ENCODE results near the gene ANXA11. TPM values are rescaled to one million over a fixed set of nuclear protein-coding genes. Genes with fewer than 3 reads are reported as not detected.

The ANXA11 gene
- total and polyA plus RNA-seq, 2 donors (not counting 1 experiment from before 2014, with no cell fraction given), result 124 to 206 TPM

DNA sequence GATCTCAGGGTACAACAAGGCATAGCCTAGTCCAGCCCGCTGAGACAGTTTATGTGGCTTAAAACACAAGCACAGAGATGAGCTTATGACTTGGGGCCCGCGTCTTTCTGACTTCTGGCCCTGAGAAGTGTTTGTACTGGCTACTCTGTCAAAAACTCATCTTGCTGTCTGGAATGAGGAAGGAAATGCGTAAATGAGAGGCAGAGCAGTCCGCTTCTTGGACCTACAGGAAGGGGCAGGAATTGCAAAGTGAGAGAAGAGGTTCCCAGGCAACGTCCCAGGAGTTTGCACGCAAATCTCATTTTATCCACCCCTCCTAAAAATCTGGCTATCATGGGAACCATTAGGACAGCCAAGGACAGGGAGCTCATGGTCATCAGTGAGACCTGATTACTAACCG is 5.5 kb downstream of the ANXA11 start:
- H2AFZ ChIP-seq (ENCODE audit: low read length), result no peak overlapping the region
- H3K9me3 ChIP-seq (ENCODE audit: control insufficient read depth, insufficient read depth, low read depth, low read length), result no peaks in the 10 kb centered on the region
- H3K4me1 ChIP-seq (ENCODE audit: control insufficient read depth, extremely low read depth, insufficient read depth, low read length), result peaks cover 27% of the 10 kb centered on the region
- peak overlapping the region; percentile 95 for H3K27ac ChIP-seq (ENCODE audit: insufficient read depth, low read length)
- peak overlapping the region; percentile 67 for H3K4me2 ChIP-seq (ENCODE audit: extremely low read depth, insufficient read depth, low read length)
- H3K79me2 ChIP-seq (ENCODE audit: control insufficient read depth, insufficient read depth, low read length), result peaks cover 100% of the 10 kb centered on the region
- peak; percentile 39 to 73 for DNase-seq (ENCODE audit: low read depth in 2 of 2)
- H3K9ac ChIP-seq (ENCODE audit: insufficient read depth, low read length), result peak overlapping the region; percentile 21
- peaks cover 7% of the 10 kb centered on the region for H3K36me3 ChIP-seq (ENCODE audit: control insufficient read depth, insufficient read depth, low read length)
- H4K20me1 ChIP-seq (ENCODE audit: control insufficient read depth, extremely low read depth, insufficient read depth, low read length), result peaks cover 5% of the 10 kb centered on the region
- TF ChIP-seq CTCF (conservative IDR thresholded peaks at IDR 0.05 in 1 of 2, IDR thresholded peaks at IDR 0.05 in 1 of 2; ENCODE audit: low read depth in 1 of 2, low read length in 2 of 2) (peak in 1 of 2 donors; percentile 37), EZH2 (IDR thresholded peaks at IDR 0.05; ENCODE audit: low read length, missing control alignments) (no peak)
- peak overlapping the region in 2 of 4 experiments; percentile 19 to 20 for H3K4me3 ChIP-seq (replicated peaks in 1 of 4; ENCODE audit: control extremely low read depth in 1 of 4, insufficient read depth in 1 of 4, low read depth in 3 of 4, low read length in 4 of 4)
- H3K27me3 ChIP-seq (ENCODE audit: control insufficient read depth, insufficient read depth, low read length), result no peaks in the 10 kb centered on the region

DNA sequence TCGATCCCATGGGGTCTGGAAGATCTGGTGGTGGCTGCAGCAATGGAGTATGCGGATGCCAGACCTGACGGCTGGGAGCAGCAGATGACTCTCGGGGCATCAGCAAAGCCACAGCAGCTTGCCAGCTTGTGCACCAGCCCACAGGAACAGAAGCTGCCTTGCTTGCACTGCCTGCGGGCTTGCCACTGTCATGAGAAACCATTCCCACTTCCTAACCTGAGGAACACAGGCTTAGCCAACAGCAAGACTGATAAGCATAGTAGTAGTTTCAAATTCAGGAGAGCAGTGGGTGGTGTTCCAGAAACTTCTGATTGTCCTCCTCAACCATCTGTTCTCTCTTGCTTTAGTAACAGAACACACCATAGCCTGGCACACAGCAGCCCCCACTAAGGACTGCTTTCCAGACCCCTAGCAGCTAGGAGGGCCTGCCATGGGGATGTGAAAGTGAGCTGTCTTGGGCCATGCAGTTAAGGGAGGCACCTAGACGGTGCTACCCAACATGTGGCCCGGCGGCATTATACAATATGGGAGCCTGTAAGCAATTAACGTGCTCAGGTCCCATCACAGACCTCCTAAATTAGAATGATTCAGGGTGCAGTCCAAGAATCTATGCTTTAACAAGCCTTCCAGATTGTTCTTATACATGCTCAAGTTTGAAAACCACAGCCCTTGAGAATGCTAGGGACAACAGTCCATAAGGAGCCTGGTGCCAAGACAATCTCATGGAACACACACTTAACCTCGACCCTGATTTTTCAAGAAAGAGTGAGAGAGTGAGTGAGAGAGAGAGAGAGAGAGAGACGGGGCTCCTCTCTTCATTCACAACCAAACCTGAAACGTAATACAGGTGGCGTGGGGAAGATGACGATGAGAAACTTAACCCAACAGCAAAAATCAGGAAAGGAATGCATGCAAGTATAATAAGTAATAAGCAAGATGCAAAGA is 7.1 kb downstream of the ANXA11 start:
- TF ChIP-seq CTCF (conservative IDR thresholded peaks at IDR 0.05 in 1 of 2, IDR thresholded peaks at IDR 0.05 in 1 of 2; ENCODE audit: low read depth in 1 of 2, low read length in 2 of 2) (no peak), EZH2 (IDR thresholded peaks at IDR 0.05; ENCODE audit: low read length, missing control alignments) (no peak)

GRCh38 chr10:80196950-80197315 is 8.4 kb downstream of the ANXA11 start:
- Histone ChIP-seq H3K27ac (ENCODE audit: insufficient read depth, low read length) (no peak overlapping the region), H2AFZ (ENCODE audit: low read length) (no peak overlapping the region), H3K27me3 (ENCODE audit: control insufficient read depth, insufficient read depth, low read length) (no peaks in the 10 kb centered on the region), H3K9me3 (ENCODE audit: control insufficient read depth, insufficient read depth, low read depth, low read length) (no peaks in the 10 kb centered on the region), H3K4me2 (ENCODE audit: extremely low read depth, insufficient read depth, low read length) (no peak overlapping the region), H3K4me1 (ENCODE audit: control insufficient read depth, extremely low read depth, insufficient read depth, low read length) (peaks cover 20% of the 10 kb centered on the region), H3K79me2 (ENCODE audit: control insufficient read depth, insufficient read depth, low read length) (peaks cover 99% of the 10 kb centered on the region), H3K36me3 (ENCODE audit: control insufficient read depth, insufficient read depth, low read length) (peaks cover 7% of the 10 kb centered on the region), H3K9ac (ENCODE audit: insufficient read depth, low read length) (no peak overlapping the region), H4K20me1 (ENCODE audit: control insufficient read depth, extremely low read depth, insufficient read depth, low read length) (peaks cover 5% of the 10 kb centered on the region), H3K4me3 (replicated peaks in 1 of 4; ENCODE audit: control extremely low read depth in 1 of 4, insufficient read depth in 1 of 4, low read depth in 3 of 4, low read length in 4 of 4) (no peak overlapping the region)
- DNase-seq (ENCODE audit: low read depth in 2 of 2), result no peak
- no peak for TF ChIP-seq CTCF (conservative IDR thresholded peaks at IDR 0.05 in 1 of 2, IDR thresholded peaks at IDR 0.05 in 1 of 2; ENCODE audit: low read depth in 1 of 2, low read length in 2 of 2)
- TF ChIP-seq EZH2 (IDR thresholded peaks at IDR 0.05; ENCODE audit: low read length, missing control alignments), result no peak

More for the DNA sequence above, 7.1 kb downstream of the ANXA11 start:
- no peak for DNase-seq (ENCODE audit: low read depth in 2 of 2)
- H3K79me2 ChIP-seq (ENCODE audit: control insufficient read depth, insufficient read depth, low read length), result peaks cover 99% of the 10 kb centered on the region
- peak overlapping the region; percentile 95 for H3K27ac ChIP-seq (ENCODE audit: insufficient read depth, low read length)
- H3K4me3 ChIP-seq (replicated peaks in 1 of 4; ENCODE audit: control extremely low read depth in 1 of 4, insufficient read depth in 1 of 4, low read depth in 3 of 4, low read length in 4 of 4), result peak overlapping the region in 1 of 4 experiments; percentile 7
- H3K4me1 ChIP-seq (ENCODE audit: control insufficient read depth, extremely low read depth, insufficient read depth, low read length), result peaks cover 27% of the 10 kb centered on the region
- H3K9me3 ChIP-seq (ENCODE audit: control insufficient read depth, insufficient read depth, low read depth, low read length), result no peaks in the 10 kb centered on the region
- peak overlapping the region; percentile 49 for H3K4me2 ChIP-seq (ENCODE audit: extremely low read depth, insufficient read depth, low read length)
- H4K20me1 ChIP-seq (ENCODE audit: control insufficient read depth, extremely low read depth, insufficient read depth, low read length), result peaks cover 5% of the 10 kb centered on the region
- no peak overlapping the region for H3K9ac ChIP-seq (ENCODE audit: insufficient read depth, low read length)
- peaks cover 7% of the 10 kb centered on the region for H3K36me3 ChIP-seq (ENCODE audit: control insufficient read depth, insufficient read depth, low read length)
- no peaks in the 10 kb centered on the region for H3K27me3 ChIP-seq (ENCODE audit: control insufficient read depth, insufficient read depth, low read length)
- H2AFZ ChIP-seq (ENCODE audit: low read length), result no peak overlapping the region
